DND-41 (cell line): Measurements from ENCODE around the gene IFITM5.
A peak's percentile ranks its signal among the peaks of the same experiment; 100 is the strongest.
"Not testable (repeated sequence)": the region's sequence is repeated elsewhere in the genome, so short reads cannot be mapped to it uniquely, and the experiment has no call there.

Source experiments
- ATAC-seq: fragments of 200-7000 bp; cut with Tn5 transposase; 3 replicates; pipeline ENCODE4 v1.9.1; 2021; ENCODE audit warnings: low read depth; ENCODE audit not compliant: insufficient read depth
- DNase-seq: peaks from one replicate; pipeline ENCODE4 v3.0.0-alpha.2; 2020
- H2AFZ ChIP-seq: 2 replicates; pipeline ENCODE4 v1.6.0; 2012; ENCODE audit warnings: low read depth, low read length
- H3K27ac ChIP-seq: 2 replicates; pipeline ENCODE4 v1.5.1; 2012; ENCODE audit warnings: low read length, inconsistent platforms
- H3K27me3 ChIP-seq: fragments of 200-600 bp; sonication (generic); 2 replicates; pipeline ENCODE4 v1.6.0; 2012; ENCODE audit warnings: low read length, mild to moderate bottlenecking, inconsistent platforms; ENCODE audit not compliant: insufficient read depth, poor library complexity
- H3K36me3 ChIP-seq: 2 replicates; pipeline ENCODE4 v1.5.1; 2012; ENCODE audit warnings: low read length, inconsistent platforms; ENCODE audit not compliant: insufficient read depth
- H3K4me1 ChIP-seq: 2 replicates; pipeline ENCODE4 v1.5.1; 2012; ENCODE audit warnings: mild to moderate bottlenecking, low read length; ENCODE audit not compliant: insufficient read depth
- H3K4me2 ChIP-seq: 2 replicates; pipeline ENCODE4 v1.6.0; 2012; ENCODE audit warnings: mild to moderate bottlenecking, moderate library complexity, low read length, inconsistent platforms; ENCODE audit not compliant: insufficient read depth
- H3K4me3 ChIP-seq, 2 experiments: fragments of 200-600 bp in 1 of 2; shearing (Covaris generic) in 1 of 2; 2 replicates each; pipeline ENCODE4 v1.5.1; 2012 to 2016; ENCODE audit warnings: inconsistent platforms in 2 of 2, low read length in 2 of 2, mild to moderate bottlenecking in 2 of 2, low read depth in 1 of 2, moderate library complexity in 1 of 2
- H3K79me2 ChIP-seq: 2 replicates; pipeline ENCODE4 v1.6.0; 2012; ENCODE audit warnings: low read length, inconsistent platforms; ENCODE audit not compliant: insufficient read depth
- H3K9ac ChIP-seq: 2 replicates; pipeline ENCODE4 v1.6.0; 2012; ENCODE audit warnings: low read depth, mild to moderate bottlenecking, inconsistent platforms, low read length, moderate library complexity
- H3K9me3 ChIP-seq: 2 replicates; pipeline ENCODE4 v1.5.1; 2012; ENCODE audit warnings: low read length, moderate library complexity, mild to moderate bottlenecking, inconsistent platforms; ENCODE audit not compliant: insufficient read depth, severe bottlenecking
- H4K20me1 ChIP-seq: 2 replicates; pipeline ENCODE4 v1.6.0; 2012; ENCODE audit warnings: low read length; ENCODE audit not compliant: insufficient read depth
- EZH2 ChIP-seq: IDR thresholded peaks from 3 replicates; pipeline ENCODE4 v1.6.1; 2012; ENCODE audit warnings: borderline replicate concordance, low read depth, mild to moderate bottlenecking, moderate library complexity, low read length, inconsistent platforms; ENCODE audit not compliant: severe bottlenecking
- TF ChIP-seq, protein P1 (sequence below): IDR thresholded peaks from 2 replicates; pipeline ENCODE4 v1.5.1; 2012; ENCODE audit warnings: borderline replicate concordance, low read length, moderate library complexity, mild to moderate bottlenecking; ENCODE audit not compliant: poor library complexity, severe bottlenecking; ENCODE audit errors: extremely low read depth

IFITM5 gene

DNA sequence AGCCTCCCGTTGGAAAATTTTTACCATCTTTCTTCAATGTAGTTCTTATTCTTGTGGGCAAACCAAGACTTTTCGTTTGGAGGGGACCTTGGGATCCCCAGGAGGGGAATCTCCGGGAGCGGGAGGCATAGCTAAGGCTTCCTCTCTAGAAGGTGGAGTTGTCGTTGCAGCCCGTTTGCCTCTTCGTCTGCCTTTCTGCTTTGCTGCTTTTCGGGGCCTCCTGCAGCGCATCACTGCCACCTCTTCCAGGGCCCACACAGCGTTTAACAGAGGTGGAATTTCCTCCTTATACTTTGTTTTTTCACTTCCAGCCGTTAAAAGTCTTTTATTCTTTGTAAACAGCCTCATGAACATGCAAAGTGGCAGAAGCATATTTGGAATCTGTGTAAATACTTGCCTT, 24.8 kb upstream of the IFITM5 start:
- H4K20me1 ChIP-seq, result no peaks in the 10 kb centered on the region
- ATAC-seq, result no peak

DNA sequence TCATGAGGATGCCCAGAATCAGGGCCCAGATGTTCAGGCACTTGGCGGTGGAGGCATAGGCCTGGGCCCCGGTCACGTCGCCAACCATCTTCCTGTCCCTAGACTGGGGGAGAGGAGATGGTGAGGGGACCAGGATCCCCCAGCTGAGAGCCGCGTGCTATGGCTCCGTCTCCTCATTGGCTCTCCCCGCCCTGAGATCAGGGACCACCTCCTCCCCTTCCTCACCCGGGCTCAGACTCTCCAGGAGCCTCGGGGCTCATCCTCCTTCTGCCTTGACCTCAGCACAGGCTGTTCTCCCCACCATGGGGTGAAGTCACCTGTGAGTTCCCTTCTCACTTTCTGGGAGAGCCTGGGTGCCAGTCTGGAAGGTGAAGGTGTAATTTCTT, 20.6 kb upstream of the IFITM5 start:
- H3K4me3 ChIP-seq, result peak overlapping the region in 1 of 2 experiments; percentile 25; a peak in 1 of 4 replicates
- H3K79me2 ChIP-seq, result peaks cover 28% of the 10 kb centered on the region
- 0 out of 3 replicates have a peak, but pooled peaks have one; percentile 8 for ATAC-seq
- H3K9me3 ChIP-seq, H3K27ac ChIP-seq, DNase-seq, H3K9ac ChIP-seq, H3K27me3 ChIP-seq, H2AFZ ChIP-seq: not testable (repeated sequence)
- peaks cover 44% of the 10 kb centered on the region for H3K4me1 ChIP-seq
- H3K36me3 ChIP-seq, result peaks cover 18% of the 10 kb centered on the region
- H3K4me2 ChIP-seq, result peak overlapping the region; percentile 63
- H4K20me1 ChIP-seq, result peaks cover 17% of the 10 kb centered on the region

More for the DNA sequence above, 24.8 kb upstream of the IFITM5 start:
- Histone ChIP-seq H3K27me3 (no peaks in the 10 kb centered on the region), H2AFZ (no peak overlapping the region), H3K36me3 (no peaks in the 10 kb centered on the region), H3K4me3 (no peak overlapping the region), H3K27ac (no peak overlapping the region), H3K79me2 (no peaks in the 10 kb centered on the region), H3K9me3 (no peaks in the 10 kb centered on the region), H3K4me1 (peaks cover 35% of the 10 kb centered on the region), H3K9ac (no peak overlapping the region), H3K4me2 (no peak overlapping the region)
- TF ChIP-seq EZH2, result no peak
- TF ChIP-seq, protein P1, sequence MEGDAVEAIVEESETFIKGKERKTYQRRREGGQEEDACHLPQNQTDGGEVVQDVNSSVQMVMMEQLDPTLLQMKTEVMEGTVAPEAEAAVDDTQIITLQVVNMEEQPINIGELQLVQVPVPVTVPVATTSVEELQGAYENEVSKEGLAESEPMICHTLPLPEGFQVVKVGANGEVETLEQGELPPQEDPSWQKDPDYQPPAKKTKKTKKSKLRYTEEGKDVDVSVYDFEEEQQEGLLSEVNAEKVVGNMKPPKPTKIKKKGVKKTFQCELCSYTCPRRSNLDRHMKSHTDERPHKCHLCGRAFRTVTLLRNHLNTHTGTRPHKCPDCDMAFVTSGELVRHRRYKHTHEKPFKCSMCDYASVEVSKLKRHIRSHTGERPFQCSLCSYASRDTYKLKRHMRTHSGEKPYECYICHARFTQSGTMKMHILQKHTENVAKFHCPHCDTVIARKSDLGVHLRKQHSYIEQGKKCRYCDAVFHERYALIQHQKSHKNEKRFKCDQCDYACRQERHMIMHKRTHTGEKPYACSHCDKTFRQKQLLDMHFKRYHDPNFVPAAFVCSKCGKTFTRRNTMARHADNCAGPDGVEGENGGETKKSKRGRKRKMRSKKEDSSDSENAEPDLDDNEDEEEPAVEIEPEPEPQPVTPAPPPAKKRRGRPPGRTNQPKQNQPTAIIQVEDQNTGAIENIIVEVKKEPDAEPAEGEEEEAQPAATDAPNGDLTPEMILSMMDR, result no peak
- DNase-seq, result no peak

DNA sequence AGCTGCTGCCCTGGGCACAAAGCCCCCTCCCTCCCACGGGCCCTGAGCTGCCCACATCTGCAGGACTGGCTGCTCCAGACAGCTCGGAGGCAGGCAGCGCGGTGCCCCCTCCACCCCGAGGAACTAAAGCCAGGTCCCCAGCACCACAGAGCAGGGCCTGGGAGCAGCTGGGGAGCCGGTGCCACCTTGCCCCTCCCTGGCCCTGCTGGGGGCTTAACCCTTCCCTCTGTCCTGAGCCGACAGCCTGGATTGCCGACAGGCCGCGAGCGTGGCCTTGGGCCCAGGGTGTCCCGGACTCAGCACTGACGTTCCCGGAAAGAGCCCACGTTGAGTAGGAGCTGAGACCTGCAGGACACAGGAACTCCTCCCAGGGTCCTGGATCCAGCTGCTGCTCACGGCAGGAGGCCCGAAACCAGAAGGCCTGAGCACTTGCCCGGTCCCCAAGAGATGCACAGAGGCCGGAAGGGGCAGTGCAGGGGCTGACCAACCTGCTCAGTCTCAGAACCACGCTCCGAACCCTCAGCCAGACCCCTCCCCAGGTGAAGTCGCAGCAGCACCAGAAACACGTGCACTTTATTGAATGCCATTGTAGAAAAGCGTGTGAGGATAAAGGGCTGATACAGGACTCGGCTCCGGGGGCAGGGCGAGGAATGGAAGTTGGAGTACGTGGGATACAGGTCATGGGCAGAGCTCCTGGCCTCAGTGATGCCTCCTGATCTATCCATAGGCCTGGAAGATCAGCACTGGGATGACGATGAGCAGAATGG, 20.0 kb upstream of the IFITM5 start:
- H3K9ac ChIP-seq, result peak overlapping the region; percentile 55
- peak; percentile 44 for ATAC-seq
- H3K4me2 ChIP-seq, result peak overlapping the region; percentile 63
- H3K36me3 ChIP-seq, result peaks cover 22% of the 10 kb centered on the region
- peaks cover 19% of the 10 kb centered on the region for H4K20me1 ChIP-seq
- not testable (repeated sequence) for H2AFZ ChIP-seq, H3K27ac ChIP-seq, H3K27me3 ChIP-seq, H3K9me3 ChIP-seq
- peaks cover 34% of the 10 kb centered on the region for H3K79me2 ChIP-seq
- DNase-seq, result peak; percentile 51
- H3K4me3 ChIP-seq, result peak overlapping the region in 1 of 2 experiments; percentile 56; a peak in 3 of 4 replicates
- H3K4me1 ChIP-seq, result peaks cover 46% of the 10 kb centered on the region

DNA sequence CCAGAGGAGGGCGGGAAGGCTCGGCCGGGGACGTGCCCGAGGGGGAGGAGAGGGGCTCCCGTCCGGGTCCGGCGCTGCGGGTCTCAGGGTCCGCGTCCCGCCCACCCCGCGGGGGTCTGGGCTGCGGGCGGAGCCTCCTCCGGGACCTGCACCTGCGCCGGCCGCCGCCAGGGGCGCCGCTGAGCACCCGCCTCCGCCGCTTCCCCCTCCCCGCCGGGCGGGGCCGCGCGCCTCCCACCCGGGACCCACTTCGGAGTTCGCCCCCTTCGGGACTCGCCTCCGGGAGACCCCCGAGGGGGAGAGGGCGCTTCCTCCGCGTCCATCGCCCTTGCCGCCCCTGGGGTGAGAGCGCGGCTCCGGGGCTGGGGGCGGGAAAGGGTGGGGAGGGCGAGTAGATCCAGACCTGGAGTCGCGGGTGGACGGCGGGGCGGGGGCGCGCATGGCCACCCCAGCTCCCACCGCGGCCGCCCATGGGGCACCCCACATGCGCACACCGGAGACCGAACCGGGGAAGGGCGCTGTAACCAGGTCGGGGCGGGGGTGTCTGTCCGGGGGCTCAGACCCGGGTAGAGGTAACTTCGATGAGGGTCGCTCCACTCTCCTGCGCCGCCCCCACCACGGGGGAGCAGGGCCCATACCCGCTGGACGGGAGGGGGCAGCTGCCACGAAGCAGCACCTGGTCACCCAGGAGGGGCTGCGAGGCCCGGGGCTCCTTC, 19.2 kb upstream of the IFITM5 start:
- H2AFZ ChIP-seq, H3K27ac ChIP-seq, H3K27me3 ChIP-seq, H3K9me3 ChIP-seq, DNase-seq: not testable (repeated sequence)
- Histone ChIP-seq H3K79me2 (peaks cover 40% of the 10 kb centered on the region), H3K9ac (peak overlapping the region; percentile 55), H3K4me3 (peak overlapping the region in 1 of 2 experiments; percentile 56; a peak in 3 of 4 replicates), H3K4me1 (peaks cover 48% of the 10 kb centered on the region), H4K20me1 (peaks cover 19% of the 10 kb centered on the region), H3K4me2 (peak overlapping the region; percentile 88), H3K36me3 (peaks cover 25% of the 10 kb centered on the region)
- peak; percentile 29 for ATAC-seq

DNA sequence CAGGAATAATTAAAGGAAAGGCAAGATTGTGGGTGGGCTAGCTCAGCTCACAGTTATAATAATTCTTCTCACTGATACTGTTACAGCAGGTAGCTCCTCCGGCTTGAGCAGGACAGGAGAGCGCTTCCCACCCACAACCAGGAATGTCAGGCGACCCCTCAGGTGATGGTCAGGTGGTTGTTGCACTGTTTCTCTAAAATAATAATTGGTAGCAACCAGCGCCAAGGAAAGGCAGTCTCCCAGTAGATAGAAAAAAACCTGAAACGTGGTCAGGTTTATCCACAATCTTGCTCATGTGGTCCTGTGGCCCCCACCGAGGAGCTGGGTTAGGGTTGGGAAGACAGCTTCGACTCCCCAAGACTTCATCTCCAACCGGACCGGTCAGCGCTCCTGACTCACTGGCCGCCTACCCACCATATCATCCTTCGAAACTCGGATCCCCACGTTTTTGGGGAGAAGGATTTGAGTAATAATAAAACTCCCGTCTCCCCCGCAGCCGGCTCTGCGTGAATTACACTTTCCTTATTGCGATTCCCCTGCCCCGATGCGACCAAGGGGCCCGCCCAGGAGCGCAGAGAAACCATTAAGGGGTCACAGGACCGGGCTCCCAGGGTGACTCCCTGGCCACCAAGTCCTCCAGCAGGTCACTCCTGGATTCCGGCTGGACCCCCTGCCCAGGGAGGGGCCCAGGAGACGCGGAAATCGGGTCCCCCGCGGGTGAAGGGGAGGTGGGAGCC, 18.5 kb upstream of the IFITM5 start:
- Histone ChIP-seq H3K79me2 (peaks cover 46% of the 10 kb centered on the region), H3K4me2 (peak overlapping the region; percentile 88), H4K20me1 (peaks cover 19% of the 10 kb centered on the region), H3K36me3 (peaks cover 25% of the 10 kb centered on the region), H3K4me1 (peaks cover 55% of the 10 kb centered on the region), H3K4me3 (peak overlapping the region in 1 of 2 experiments; percentile 64; a peak in 2 of 4 replicates)
- not testable (repeated sequence) for DNase-seq, H3K9me3 ChIP-seq, H3K9ac ChIP-seq, H3K27me3 ChIP-seq, H3K27ac ChIP-seq, ATAC-seq, H2AFZ ChIP-seq
